OCI-LY1 (cell line): ENCODE results near the gene PRSS50.
"Not testable (repeated sequence)": the region's sequence is repeated elsewhere in the genome, so short reads cannot be mapped to it uniquely, and the experiment has no call there.

ENCODE experiments used
- H2AFZ ChIP-seq: fragments of 200-600 bp; sonication (generic), shearing (Covaris generic); 2 replicates; pipeline ENCODE4 v1.6.0; 2014; ENCODE audit warnings: antibody characterized with exemption, mild to moderate bottlenecking, low read length
- H3F3A ChIP-seq: fragments of 200-600 bp; sonication (generic), shearing (Covaris generic); 2 replicates; pipeline ENCODE4 v1.6.0; 2014; ENCODE audit warnings: mild to moderate bottlenecking, antibody characterized with exemption, low read length, moderate library complexity; ENCODE audit not compliant: insufficient read depth
- H3K27ac ChIP-seq: fragments of 200-600 bp; sonication (generic); 2 replicates; pipeline ENCODE4 v1.5.1; 2014; ENCODE audit warnings: low read length, mixed run types, mild to moderate bottlenecking, low read depth; ENCODE audit not compliant: poor library complexity, severe bottlenecking
- H3K27me3 ChIP-seq: fragments of 200-600 bp; sonication (generic); 2 replicates; pipeline ENCODE4 v1.6.0; 2014; ENCODE audit warnings: antibody characterized with exemption, mild to moderate bottlenecking, low read length, moderate library complexity; ENCODE audit not compliant: insufficient read depth
- H3K36me3 ChIP-seq: fragments of 200-600 bp; sonication (generic); 2 replicates; pipeline ENCODE4 v1.6.1; 2014; ENCODE audit warnings: mild to moderate bottlenecking, antibody characterized with exemption, low read length, moderate library complexity, mixed read lengths; ENCODE audit not compliant: insufficient read depth
- H3K4me1 ChIP-seq: fragments of 200-600 bp; sonication (generic); 2 replicates; pipeline ENCODE4 v1.5.1; 2014; ENCODE audit warnings: mild to moderate bottlenecking, low read length, moderate library complexity; ENCODE audit not compliant: insufficient read depth, severe bottlenecking
- H3K4me2 ChIP-seq: fragments of 200-600 bp; sonication (generic), shearing (Covaris generic); 2 replicates; pipeline ENCODE4 v1.6.1; 2014; ENCODE audit warnings: low read length
- H3K4me3 ChIP-seq: fragments of 200-600 bp; sonication (generic); 2 replicates; pipeline ENCODE4 v1.5.1; 2014; ENCODE audit warnings: low read length, low read depth, mild to moderate bottlenecking, mixed read lengths; ENCODE audit not compliant: poor library complexity, severe bottlenecking
- H3K79me2 ChIP-seq: fragments of 200-600 bp; shearing (Covaris generic); 2 replicates; pipeline ENCODE4 v1.6.1; 2016; ENCODE audit warnings: mixed run types, low read length, mixed read lengths; ENCODE audit not compliant: insufficient read depth
- H3K9ac ChIP-seq: fragments of 200-600 bp; sonication (generic), shearing (Covaris generic); 2 replicates; pipeline ENCODE4 v1.6.1; 2014; ENCODE audit warnings: mild to moderate bottlenecking, low read length, mixed read lengths
- H3K9me2 ChIP-seq: fragments of 200-600 bp; sonication (generic), shearing (Covaris generic); 2 replicates; pipeline ENCODE4 v1.6.1; 2014; ENCODE audit warnings: low read depth, mild to moderate bottlenecking, low read length, mixed read lengths
- H3K9me3 ChIP-seq: fragments of 200-600 bp; shearing (Covaris generic); 2 replicates; pipeline ENCODE4 v1.6.1; 2014; ENCODE audit warnings: low read length, mixed read lengths
- H4K20me1 ChIP-seq: fragments of 200-600 bp; sonication (generic), shearing (Covaris generic); 2 replicates; pipeline ENCODE4 v1.6.0; 2016; ENCODE audit warnings: mild to moderate bottlenecking, low read length; ENCODE audit not compliant: insufficient read depth
- EZH2 ChIP-seq: fragments of 200-600 bp; sonication (generic), shearing (Covaris generic); IDR thresholded peaks from 2 replicates; pipeline ENCODE4 v1.8.0; 2017; ENCODE audit warnings: borderline replicate concordance, mixed run types, mild to moderate bottlenecking, antibody characterized with exemption, low read length, moderate library complexity, mixed read lengths
- TF ChIP-seq, protein P1 (sequence below): fragments of 200-600 bp; sonication (generic), shearing (Covaris generic); IDR thresholded peaks from 2 replicates; pipeline ENCODE4 v1.5.1; 2017; ENCODE audit warnings: mild to moderate bottlenecking, antibody characterized with exemption, low read length, moderate library complexity, mixed read lengths

The PRSS50 gene

GRCh38 chr3:46746711-46747110 lies 29.0 kb upstream of the PRSS50 start:
- H3K9me2 ChIP-seq = no peaks in the 10 kb centered on the region
- peaks cover 6% of the 10 kb centered on the region; the same call in 1 of the 2 replicates for H3K27me3 ChIP-seq
- H3K4me1 ChIP-seq = no peaks in the 10 kb centered on the region
- no peaks in the 10 kb centered on the region for H3K79me2 ChIP-seq
- no peaks in the 10 kb centered on the region for H3K36me3 ChIP-seq
- no peak overlapping the region for H3K4me3 ChIP-seq
- no peaks in the 10 kb centered on the region for H3K9me3 ChIP-seq
- H3K9ac ChIP-seq = no peak overlapping the region
- no peak overlapping the region for H3K4me2 ChIP-seq
- no peaks in the 10 kb centered on the region for H4K20me1 ChIP-seq
- H2AFZ ChIP-seq = no peak overlapping the region
- no peak for TF ChIP-seq EZH2
- TF ChIP-seq, protein P1, sequence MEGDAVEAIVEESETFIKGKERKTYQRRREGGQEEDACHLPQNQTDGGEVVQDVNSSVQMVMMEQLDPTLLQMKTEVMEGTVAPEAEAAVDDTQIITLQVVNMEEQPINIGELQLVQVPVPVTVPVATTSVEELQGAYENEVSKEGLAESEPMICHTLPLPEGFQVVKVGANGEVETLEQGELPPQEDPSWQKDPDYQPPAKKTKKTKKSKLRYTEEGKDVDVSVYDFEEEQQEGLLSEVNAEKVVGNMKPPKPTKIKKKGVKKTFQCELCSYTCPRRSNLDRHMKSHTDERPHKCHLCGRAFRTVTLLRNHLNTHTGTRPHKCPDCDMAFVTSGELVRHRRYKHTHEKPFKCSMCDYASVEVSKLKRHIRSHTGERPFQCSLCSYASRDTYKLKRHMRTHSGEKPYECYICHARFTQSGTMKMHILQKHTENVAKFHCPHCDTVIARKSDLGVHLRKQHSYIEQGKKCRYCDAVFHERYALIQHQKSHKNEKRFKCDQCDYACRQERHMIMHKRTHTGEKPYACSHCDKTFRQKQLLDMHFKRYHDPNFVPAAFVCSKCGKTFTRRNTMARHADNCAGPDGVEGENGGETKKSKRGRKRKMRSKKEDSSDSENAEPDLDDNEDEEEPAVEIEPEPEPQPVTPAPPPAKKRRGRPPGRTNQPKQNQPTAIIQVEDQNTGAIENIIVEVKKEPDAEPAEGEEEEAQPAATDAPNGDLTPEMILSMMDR = no peak
- H3K27ac ChIP-seq = no peak overlapping the region
- no peaks in the 10 kb centered on the region for H3F3A ChIP-seq

DNA sequence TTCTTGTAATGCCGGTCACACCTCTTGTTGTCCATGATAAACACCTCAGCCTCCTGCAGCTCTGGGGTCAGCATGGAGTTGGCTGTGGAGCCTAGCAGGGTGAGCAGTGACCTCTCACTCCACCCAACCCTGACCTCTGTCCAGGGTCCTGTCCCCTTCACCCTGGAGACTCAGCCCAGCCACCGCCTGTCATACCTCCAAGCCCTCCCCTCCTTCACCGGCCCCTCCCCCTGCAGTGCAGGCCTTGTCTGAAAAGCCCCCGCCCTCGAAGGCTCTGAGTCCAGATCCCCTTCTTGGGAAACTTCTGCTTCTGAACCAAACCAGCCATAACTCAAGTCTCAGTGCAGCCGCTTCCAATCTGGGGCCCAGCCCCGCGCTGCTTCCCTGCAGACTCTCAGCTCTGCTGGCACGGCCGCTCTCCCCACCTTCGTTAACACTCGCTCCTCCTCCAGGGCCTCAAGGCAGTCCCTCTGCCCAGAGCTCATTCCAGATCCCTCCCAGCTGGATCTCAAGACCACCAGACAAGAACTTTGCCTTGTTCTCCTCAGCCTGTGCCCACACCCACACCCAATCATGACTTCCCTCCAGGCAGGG lies 25.4 kb upstream of the PRSS50 start:
- Histone ChIP-seq H4K20me1 (no peaks in the 10 kb centered on the region), H2AFZ (no peak overlapping the region), H3K9ac (no peak overlapping the region), H3K9me3 (no peaks in the 10 kb centered on the region), H3F3A (no peaks in the 10 kb centered on the region), H3K36me3 (no peaks in the 10 kb centered on the region), H3K79me2 (no peaks in the 10 kb centered on the region), H3K4me1 (no peaks in the 10 kb centered on the region), H3K4me2 (no peak overlapping the region), H3K27me3 (no peaks in the 10 kb centered on the region), H3K9me2 (no peaks in the 10 kb centered on the region), H3K27ac (no peak overlapping the region), H3K4me3 (no peak overlapping the region)
- no peak for TF ChIP-seq EZH2
- TF ChIP-seq, protein P1 = no peak

GRCh38 chr3:46739565-46739964 lies 21.9 kb upstream of the PRSS50 start:
- H4K20me1 ChIP-seq, H3K4me3 ChIP-seq, H3K9ac ChIP-seq, H3K9me3 ChIP-seq, H3K79me2 ChIP-seq, H3F3A ChIP-seq, H2AFZ ChIP-seq, H3K4me2 ChIP-seq, H3K27me3 ChIP-seq, H3K27ac ChIP-seq, H3K4me1 ChIP-seq, H3K9me2 ChIP-seq, H3K36me3 ChIP-seq: not testable (repeated sequence)

GRCh38 chr3:46737329-46737731 lies 19.7 kb upstream of the PRSS50 start:
- no peak overlapping the region for H3K4me2 ChIP-seq
- H3K27me3 ChIP-seq = no peaks in the 10 kb centered on the region
- TF ChIP-seq, protein P1 = no peak
- TF ChIP-seq EZH2 = no peak
- no peaks in the 10 kb centered on the region for H3K9me2 ChIP-seq
- no peak overlapping the region for H3K27ac ChIP-seq
- no peaks in the 10 kb centered on the region for H3K9me3 ChIP-seq
- no peaks in the 10 kb centered on the region for H3K36me3 ChIP-seq
- no peaks in the 10 kb centered on the region for H3K79me2 ChIP-seq
- no peak overlapping the region for H3K9ac ChIP-seq
- H3K4me1 ChIP-seq = no peaks in the 10 kb centered on the region
- no peaks in the 10 kb centered on the region for H3F3A ChIP-seq
- no peaks in the 10 kb centered on the region for H4K20me1 ChIP-seq
- H3K4me3 ChIP-seq = no peak overlapping the region
- H2AFZ ChIP-seq = no peak overlapping the region
